ENCODE measurements around the gene XK.

DNA sequence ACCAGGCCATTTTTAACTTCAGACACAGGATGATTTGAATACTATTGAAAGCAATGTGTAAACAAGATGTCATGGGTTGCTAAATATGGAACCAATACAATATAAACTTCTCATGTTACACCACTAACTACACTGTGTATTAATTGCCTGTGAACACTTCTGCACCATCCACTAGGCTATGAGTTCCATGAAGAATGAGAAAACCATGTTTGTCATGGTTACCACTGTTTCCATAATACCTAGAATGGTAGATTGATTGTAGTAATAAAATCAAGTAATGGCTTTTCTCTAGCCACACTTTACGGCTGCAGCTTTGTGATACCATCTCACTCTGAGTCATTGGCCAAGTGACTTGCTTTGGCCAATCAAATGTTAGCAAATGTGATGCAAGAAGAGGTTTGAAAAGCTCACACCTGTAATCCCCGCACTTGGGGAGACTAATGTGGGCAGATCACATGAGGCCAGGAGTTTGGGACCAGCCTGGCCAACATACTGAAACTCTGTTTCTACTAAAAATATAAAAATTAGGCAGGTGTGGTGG is 74.4 kb downstream of the XK start:
- TF ChIP-seq, protein P1, sequence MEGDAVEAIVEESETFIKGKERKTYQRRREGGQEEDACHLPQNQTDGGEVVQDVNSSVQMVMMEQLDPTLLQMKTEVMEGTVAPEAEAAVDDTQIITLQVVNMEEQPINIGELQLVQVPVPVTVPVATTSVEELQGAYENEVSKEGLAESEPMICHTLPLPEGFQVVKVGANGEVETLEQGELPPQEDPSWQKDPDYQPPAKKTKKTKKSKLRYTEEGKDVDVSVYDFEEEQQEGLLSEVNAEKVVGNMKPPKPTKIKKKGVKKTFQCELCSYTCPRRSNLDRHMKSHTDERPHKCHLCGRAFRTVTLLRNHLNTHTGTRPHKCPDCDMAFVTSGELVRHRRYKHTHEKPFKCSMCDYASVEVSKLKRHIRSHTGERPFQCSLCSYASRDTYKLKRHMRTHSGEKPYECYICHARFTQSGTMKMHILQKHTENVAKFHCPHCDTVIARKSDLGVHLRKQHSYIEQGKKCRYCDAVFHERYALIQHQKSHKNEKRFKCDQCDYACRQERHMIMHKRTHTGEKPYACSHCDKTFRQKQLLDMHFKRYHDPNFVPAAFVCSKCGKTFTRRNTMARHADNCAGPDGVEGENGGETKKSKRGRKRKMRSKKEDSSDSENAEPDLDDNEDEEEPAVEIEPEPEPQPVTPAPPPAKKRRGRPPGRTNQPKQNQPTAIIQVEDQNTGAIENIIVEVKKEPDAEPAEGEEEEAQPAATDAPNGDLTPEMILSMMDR (IDR thresholded peaks at IDR 0.05) = no peak
- TF ChIP-seq EZH2 (IDR thresholded peaks at IDR 0.05; ENCODE audit: borderline replicate concordance, insufficient read depth, low read depth, low read length, poor library complexity, severe bottlenecking) = no peak
